Measurements from ENCODE around the gene DCXR. TPM values are rescaled to one million over a fixed set of nuclear protein-coding genes. Genes with fewer than 3 reads are reported as not detected.

The DCXR gene
- total and polyA plus RNA-seq, 2 of the 13 experiments (the other 11 are each of a cell fraction or from before 2014, with no cell fraction given) = 287 to 311 TPM

DNA sequence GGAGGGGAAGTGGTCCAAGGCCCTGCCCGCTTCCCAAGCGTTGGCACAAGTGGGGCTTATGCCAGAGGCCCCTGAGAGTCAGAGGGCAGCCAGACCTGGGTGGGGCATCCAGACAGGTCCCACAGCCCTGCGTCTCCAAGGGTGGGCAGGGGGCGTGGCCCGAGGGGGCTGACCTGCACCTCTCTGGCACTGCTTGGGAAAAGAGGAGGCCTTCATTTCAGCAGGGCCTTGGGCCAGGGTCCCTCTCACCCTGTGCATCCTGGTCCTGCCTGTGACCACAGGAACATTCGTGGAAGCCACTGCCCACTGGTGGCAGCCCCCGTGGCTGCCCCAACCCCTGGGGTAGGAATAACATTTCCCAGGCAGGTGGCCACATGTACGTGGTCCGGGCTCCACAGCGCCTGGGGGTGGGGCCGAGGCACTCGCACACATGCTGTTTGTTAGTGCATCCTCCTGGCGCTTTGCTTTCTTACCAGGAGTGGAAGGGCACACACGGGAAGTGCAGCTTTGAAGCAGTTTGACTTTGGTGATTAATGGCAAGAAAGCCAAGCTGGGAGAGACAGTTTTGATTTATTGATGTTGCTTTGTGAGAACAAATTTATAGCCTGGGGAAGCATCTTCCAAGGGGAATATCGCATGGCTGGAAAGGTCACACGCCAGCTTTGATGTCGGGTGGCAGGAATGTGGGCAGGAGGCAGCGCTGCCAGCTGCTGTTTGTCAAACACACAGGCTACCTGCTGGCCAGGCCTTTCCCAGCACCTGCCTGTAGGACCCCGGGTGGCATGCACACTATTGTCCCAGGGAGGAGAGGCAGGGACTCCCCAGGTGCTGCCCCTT is 19.1 kb downstream of the DCXR start (continued):
- TF ChIP-seq RELA (CRISPR knock-in tag; IDR thresholded peaks at IDR 0.05) (0 out of 2 replicates have a peak, but pooled peaks have one; percentile 39), RBM39 (IDR thresholded peaks at IDR 0.05; ENCODE audit: low read depth, low read length, poor library complexity, severe bottlenecking) (peak; percentile 73), TAF1 (CRISPR knock-in tag; IDR thresholded peaks at IDR 0.05) (no peak), RXRA (CRISPR knock-in tag; IDR thresholded peaks at IDR 0.05) (peak; percentile 26; the same call in 1 of the 2 replicates), KDM4B (CRISPR knock-in tag; IDR thresholded peaks at IDR 0.05) (no peak), POLR2G (IDR thresholded peaks at IDR 0.05; ENCODE audit: low read depth, low read length) (peak; percentile 27), ZNF660 (CRISPR knock-in tag; IDR thresholded peaks at IDR 0.05; ENCODE audit: borderline replicate concordance, low read depth) (no peak), ZNF775 (CRISPR knock-in tag; IDR thresholded peaks at IDR 0.05; ENCODE audit: borderline replicate concordance) (no peak), TBX2 (CRISPR knock-in tag; IDR thresholded peaks at IDR 0.05; ENCODE audit: borderline replicate concordance) (peak; percentile 34; the same call in 1 of the 2 replicates), POLR2AphosphoS2 (IDR thresholded peaks at IDR 0.05; ENCODE audit: low read depth, low read length) (peak; percentile 74; the same call in 1 of the 2 replicates), MBNL3 (CRISPR knock-in tag; conservative IDR thresholded peaks at IDR 0.05) (no peak), ZNF264 (CRISPR knock-in tag; IDR thresholded peaks at IDR 0.05) (no peak), TAF15 (IDR thresholded peaks at IDR 0.05; ENCODE audit: low read depth, low read length, poor library complexity, severe bottlenecking) (peak; percentile 55), PAF1 (CRISPR knock-in tag; IDR thresholded peaks at IDR 0.05) (peak; percentile 83), REPIN1 (CRISPR knock-in tag; IDR thresholded peaks at IDR 0.05; ENCODE audit: borderline replicate concordance, low read depth) (no peak; the same call in 1 of the 2 replicates)
- TF ChIP-seq, protein P1, sequence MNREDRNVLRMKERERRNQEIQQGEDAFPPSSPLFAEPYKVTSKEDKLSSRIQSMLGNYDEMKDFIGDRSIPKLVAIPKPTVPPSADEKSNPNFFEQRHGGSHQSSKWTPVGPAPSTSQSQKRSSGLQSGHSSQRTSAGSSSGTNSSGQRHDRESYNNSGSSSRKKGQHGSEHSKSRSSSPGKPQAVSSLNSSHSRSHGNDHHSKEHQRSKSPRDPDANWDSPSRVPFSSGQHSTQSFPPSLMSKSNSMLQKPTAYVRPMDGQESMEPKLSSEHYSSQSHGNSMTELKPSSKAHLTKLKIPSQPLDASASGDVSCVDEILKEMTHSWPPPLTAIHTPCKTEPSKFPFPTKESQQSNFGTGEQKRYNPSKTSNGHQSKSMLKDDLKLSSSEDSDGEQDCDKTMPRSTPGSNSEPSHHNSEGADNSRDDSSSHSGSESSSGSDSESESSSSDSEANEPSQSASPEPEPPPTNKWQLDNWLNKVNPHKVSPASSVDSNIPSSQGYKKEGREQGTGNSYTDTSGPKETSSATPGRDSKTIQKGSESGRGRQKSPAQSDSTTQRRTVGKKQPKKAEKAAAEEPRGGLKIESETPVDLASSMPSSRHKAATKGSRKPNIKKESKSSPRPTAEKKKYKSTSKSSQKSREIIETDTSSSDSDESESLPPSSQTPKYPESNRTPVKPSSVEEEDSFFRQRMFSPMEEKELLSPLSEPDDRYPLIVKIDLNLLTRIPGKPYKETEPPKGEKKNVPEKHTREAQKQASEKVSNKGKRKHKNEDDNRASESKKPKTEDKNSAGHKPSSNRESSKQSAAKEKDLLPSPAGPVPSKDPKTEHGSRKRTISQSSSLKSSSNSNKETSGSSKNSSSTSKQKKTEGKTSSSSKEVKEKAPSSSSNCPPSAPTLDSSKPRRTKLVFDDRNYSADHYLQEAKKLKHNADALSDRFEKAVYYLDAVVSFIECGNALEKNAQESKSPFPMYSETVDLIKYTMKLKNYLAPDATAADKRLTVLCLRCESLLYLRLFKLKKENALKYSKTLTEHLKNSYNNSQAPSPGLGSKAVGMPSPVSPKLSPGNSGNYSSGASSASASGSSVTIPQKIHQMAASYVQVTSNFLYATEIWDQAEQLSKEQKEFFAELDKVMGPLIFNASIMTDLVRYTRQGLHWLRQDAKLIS (CRISPR knock-in tag; IDR thresholded peaks at IDR 0.05) = peak; percentile 54; the same call in 1 of the 2 replicates
- TF ChIP-seq, protein P2, sequence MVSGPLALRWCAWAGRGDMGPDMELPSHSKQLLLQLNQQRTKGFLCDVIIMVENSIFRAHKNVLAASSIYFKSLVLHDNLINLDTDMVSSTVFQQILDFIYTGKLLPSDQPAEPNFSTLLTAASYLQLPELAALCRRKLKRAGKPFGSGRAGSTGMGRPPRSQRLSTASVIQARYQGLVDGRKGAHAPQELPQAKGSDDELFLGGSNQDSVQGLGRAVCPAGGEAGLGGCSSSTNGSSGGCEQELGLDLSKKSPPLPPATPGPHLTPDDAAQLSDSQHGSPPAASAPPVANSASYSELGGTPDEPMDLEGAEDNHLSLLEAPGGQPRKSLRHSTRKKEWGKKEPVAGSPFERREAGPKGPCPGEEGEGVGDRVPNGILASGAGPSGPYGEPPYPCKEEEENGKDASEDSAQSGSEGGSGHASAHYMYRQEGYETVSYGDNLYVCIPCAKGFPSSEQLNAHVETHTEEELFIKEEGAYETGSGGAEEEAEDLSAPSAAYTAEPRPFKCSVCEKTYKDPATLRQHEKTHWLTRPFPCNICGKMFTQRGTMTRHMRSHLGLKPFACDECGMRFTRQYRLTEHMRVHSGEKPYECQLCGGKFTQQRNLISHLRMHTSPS (CRISPR knock-in tag; IDR thresholded peaks at IDR 0.05; ENCODE audit: low read depth) = peak; percentile 43; the same call in 1 of the 2 replicates
- TF ChIP-seq, protein P3, sequence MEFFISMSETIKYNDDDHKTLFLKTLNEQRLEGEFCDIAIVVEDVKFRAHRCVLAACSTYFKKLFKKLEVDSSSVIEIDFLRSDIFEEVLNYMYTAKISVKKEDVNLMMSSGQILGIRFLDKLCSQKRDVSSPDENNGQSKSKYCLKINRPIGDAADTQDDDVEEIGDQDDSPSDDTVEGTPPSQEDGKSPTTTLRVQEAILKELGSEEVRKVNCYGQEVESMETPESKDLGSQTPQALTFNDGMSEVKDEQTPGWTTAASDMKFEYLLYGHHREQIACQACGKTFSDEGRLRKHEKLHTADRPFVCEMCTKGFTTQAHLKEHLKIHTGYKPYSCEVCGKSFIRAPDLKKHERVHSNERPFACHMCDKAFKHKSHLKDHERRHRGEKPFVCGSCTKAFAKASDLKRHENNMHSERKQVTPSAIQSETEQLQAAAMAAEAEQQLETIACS (CRISPR knock-in tag; IDR thresholded peaks at IDR 0.05) = no peak
- TF ChIP-seq, protein P4, sequence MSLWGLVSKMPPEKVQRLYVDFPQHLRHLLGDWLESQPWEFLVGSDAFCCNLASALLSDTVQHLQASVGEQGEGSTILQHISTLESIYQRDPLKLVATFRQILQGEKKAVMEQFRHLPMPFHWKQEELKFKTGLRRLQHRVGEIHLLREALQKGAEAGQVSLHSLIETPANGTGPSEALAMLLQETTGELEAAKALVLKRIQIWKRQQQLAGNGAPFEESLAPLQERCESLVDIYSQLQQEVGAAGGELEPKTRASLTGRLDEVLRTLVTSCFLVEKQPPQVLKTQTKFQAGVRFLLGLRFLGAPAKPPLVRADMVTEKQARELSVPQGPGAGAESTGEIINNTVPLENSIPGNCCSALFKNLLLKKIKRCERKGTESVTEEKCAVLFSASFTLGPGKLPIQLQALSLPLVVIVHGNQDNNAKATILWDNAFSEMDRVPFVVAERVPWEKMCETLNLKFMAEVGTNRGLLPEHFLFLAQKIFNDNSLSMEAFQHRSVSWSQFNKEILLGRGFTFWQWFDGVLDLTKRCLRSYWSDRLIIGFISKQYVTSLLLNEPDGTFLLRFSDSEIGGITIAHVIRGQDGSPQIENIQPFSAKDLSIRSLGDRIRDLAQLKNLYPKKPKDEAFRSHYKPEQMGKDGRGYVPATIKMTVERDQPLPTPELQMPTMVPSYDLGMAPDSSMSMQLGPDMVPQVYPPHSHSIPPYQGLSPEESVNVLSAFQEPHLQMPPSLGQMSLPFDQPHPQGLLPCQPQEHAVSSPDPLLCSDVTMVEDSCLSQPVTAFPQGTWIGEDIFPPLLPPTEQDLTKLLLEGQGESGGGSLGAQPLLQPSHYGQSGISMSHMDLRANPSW (CRISPR knock-in tag; IDR thresholded peaks at IDR 0.05; ENCODE audit: borderline replicate concordance) = 0 out of 2 replicates have a peak, but pooled peaks have one; percentile 40
